GM18907 (cell line): ENCODE data around the gene ASCC3.
"Not testable (repeated sequence)": the region's sequence is repeated elsewhere in the genome, so short reads cannot be mapped to it uniquely, and the experiment has no call there.

Source experiments
- ATAC-seq: cut with Tn5 transposase; IDR thresholded peaks from one replicate; pipeline ENCODE4 v1.9.1; 2021; ENCODE audit warnings: mild to moderate bottlenecking, moderate library complexity; ENCODE audit not compliant: unreplicated experiment

ASCC3 gene

DNA sequence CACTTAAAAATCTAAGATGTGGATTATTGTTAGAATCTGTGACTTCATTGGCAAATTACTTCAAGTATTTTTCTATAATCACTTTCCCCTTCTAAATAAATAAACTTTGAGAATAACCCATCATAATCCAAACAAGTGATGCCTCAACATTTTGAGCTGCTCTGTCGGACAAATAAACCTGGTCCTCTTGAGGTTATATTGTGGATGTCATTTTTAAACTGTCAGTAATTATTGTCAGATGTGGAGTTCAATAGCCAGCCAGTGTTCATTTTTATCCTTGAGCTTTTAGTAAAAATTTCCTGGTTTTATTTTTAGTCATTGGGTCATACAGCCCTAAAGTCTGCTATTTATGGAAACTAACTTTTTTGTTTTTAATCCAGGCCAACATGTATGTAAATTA is 9.5 kb upstream of the ASCC3 start:
- not testable (repeated sequence) for ATAC-seq

DNA sequence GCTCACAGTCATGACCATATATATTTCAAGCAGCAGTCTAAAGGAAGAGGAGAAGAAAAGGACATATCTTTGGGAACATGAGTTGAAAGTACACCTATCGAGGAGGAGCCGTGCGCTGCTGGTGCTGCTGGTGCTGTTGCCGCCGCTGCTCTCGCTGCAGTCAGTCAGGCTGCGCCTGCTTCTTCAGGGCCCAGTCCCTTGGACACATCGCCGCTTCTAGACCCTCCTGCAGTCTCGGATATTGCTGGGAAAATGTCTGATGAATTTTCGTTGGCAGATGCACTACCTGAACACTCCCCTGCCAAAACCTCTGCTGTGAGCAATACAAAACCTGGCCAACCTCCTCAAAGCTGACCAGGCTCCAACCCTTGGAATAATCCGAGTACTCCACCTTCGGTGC is 8.2 kb upstream of the ASCC3 start:
- no peak for ATAC-seq

DNA sequence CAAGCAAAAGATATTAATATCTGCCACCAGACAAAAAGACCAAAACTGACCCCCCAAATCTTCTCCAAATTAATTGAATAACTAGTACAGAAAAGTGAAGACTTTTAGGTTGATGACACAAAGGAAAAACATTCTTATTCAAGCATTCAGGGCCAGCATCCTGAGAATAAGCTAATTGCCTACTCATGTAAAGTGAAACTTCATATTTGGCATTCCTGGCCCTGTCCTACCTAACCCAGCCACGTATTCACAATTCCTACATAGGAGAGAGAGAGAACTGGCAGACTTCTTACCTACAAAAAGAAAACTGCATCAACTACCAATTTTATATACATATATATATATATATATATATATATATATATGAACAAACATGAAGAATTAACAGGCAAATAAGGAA is 4.9 kb upstream of the ASCC3 start:
- no peak for ATAC-seq

DNA sequence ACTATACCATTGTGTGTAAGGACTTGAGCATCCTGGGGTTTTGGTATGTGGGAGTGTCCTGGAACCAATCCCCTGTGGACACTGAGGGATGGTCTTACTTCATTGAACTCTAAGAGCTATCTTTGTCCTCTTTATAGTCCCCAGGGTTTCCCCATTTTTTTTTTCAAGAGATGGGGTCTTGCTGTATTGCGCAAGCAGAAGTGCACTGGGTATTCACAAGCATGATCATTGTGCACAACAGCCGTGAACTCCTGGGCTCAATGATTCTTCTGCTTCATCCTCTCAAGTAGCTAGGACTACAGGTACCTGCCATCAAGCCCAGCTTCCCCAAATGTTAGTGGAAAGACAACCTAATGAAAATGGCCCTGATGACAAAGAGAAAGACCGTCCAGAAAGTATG is 2.2 kb upstream of the ASCC3 start:
- no peak for ATAC-seq

GRCh38 chr6:100881707-100882040 is 545 bp upstream of the ASCC3 start:
- no peak for ATAC-seq

- ATAC-seq, result no peak
These were observed 828 bp downstream of the ASCC3 start for GRCh38 chr6:100880149-100880852.

- no peak for ATAC-seq
These were observed 1.8 kb downstream of the ASCC3 start for GRCh38 chr6:100879317-100879716.

DNA sequence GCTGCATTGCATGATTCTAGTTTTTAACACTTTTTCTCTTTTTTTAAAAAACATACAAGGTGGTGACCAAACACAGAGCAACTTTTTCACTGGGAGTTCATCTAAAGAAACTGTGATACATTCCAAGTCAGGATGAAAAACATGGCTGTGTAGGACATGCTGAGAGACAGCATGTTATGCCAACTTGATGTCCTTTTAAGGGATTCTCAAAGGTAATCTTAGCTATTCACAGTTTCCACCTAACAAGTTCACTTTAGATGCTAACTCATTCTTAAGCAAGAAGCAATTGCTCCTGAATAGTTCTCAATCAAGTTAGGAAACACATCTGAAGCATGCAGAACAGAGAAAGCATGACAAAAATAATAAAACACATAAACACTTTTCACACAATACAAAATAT is 3.3 kb downstream of the ASCC3 start:
- no peak for ATAC-seq

DNA sequence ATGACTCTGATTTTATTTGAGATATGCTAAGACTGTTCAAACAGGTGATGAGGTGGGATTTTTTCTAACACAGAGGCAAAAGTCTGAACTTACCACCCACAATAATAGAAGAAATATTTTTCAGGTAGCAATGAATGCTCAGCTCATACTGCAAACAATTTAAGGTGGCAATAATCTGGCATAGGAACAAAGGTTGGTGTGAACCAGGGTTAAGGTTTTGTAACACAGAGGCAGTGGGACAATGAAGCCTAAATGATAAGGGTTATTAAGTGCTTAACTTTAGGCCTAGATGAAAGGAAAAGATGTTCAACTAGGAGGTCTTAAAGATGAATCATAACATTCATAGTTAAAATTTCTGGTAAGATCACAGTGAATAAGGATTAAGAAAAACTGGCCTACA is 4.9 kb downstream of the ASCC3 start:
- no peak for ATAC-seq

DNA sequence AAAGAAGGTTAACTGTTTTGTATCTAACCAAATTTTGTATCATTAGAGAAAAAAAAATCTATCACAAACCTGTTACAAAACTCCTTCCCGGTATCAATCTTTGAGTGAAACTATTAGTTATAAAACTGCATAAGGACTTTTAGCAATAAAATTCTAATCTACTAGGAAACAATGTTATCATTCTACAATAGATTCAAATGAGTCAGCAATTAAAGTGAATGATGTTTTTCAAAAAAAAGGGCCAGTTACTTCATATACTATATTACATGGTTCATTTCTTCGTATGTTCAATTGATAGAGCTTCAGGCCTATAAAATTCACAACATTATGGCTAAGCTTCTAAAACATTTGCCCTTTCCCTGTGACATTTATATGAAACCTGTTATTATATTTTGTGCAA is 15.6 kb downstream of the ASCC3 start:
- ATAC-seq, result no peak

- no peak for ATAC-seq
These were observed 19.1 kb downstream of the ASCC3 start for GRCh38 chr6:100862063-100862462.

- no peak for ATAC-seq
These were observed 25.0 kb downstream of the ASCC3 start for GRCh38 chr6:100856146-100856545.

GRCh38 chr6:100851819-100852218 is 29.3 kb downstream of the ASCC3 start:
- no peak for ATAC-seq

DNA sequence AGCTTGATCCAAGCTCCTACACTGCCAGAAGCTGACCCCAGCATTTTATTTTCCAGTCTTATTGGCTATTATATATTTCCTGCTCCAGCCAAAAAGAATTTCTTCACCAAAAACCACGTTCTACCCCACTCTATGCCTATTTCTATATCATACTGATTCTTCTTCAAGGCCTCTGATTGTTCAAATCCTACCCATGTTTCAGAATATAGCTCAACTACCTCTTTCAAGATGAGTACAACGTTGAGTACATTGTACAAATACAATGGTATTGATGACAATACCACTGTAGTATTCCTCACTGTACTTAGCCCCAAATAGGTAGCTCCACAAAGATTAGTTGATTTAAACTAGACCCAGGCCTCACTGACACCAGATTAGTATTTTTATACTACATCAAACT is 31.0 kb downstream of the ASCC3 start:
- no peak for ATAC-seq

GRCh38 chr6:100846276-100846675 is 34.9 kb downstream of the ASCC3 start:
- ATAC-seq, result peak; percentile 89

- no peak for ATAC-seq
These were observed 35.5 kb downstream of the ASCC3 start for GRCh38 chr6:100845676-100846075.

DNA sequence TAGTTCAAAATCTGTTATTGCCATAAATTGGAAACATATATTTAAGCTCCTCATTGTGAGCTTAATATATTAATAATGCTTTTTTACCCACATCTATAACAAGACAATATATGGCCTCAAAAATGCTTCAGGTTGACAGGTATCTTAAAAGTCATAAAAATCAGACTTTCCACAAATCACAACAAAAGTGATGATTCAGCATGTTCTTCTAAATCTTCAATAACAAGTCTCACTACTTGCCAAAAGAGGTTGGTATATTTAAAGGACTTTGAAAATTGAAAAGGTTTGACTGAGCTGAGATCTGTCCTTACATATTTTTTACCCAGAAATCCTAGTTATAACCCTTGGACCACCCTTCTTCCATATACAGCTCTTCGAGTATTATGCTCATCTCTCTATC is 41.7 kb downstream of the ASCC3 start:
- ATAC-seq, result no peak

GRCh38 chr6:100838011-100838410 is 43.1 kb downstream of the ASCC3 start:
- no peak for ATAC-seq

DNA sequence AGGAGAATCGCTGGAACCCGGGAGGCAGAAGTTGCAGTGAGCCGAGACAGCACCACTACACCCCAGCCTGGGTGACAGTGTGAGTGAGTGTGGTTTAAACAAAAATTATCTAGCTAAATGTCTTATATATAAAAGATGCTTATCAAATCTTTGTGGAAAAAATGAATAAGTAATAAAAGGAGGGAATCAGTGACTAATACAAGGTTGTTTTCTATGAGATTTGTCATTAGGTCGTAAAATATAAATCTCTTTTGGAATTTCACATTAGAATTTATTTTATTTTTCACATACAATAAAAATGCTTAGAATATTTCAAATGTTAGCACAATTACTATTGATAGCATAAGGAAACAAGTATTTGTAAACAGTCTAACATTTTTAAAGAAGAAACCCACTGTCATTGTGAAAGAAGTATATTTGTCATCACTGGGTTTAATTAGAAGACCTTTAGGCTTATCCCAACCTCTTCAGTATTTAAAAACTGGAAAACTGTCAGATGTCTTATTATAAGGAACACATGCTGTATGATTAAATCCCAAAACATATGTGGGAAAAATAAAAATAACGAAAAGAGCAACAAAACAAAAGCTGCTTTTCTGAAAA is 47.1 kb downstream of the ASCC3 start:
- ATAC-seq, result no peak

- not testable (repeated sequence) for ATAC-seq
These were observed 52.0 kb downstream of the ASCC3 start for GRCh38 chr6:100829077-100829595.

DNA sequence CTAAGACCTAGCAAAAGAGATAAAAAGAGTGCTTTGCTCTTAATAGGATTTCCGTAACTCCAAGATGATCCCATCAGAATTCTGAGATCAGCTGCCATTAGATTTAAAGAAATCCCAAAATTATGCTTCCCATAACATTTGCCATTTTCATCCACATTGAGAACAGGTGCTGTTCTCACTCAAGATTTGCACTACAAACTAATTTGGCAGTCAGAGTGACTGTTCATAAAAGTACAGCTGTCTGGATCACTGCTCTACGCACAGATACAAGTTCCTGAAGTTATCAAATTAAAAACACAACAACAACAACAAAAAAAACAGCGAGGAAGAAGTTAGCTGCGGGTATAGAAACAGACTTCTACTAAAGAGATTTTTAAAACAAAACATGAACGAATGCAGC is 58.1 kb downstream of the ASCC3 start:
- ATAC-seq, result no peak

DNA sequence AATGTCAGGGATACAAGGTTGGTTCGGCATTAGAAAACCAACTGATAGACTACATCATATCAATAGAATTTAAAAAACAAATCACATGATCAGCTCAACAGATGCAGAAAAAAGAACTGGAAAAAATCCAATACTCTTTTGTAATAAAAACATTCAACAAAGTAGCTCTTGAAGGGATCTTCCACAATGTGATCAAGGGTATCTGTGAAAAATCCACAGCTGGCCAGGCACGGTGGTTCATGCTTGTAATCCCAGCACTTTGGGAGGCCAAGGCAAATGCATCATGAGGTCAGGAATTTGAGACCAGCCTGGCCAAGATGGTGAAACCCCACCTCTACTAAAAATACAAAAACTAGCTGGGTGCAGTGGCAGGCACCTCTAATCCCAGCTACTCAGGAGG is 63.1 kb downstream of the ASCC3 start:
- no peak for ATAC-seq

GRCh38 chr6:100810015-100810414 is 71.1 kb downstream of the ASCC3 start:
- peak; percentile 11 for ATAC-seq
